ENCODE measurements around the gene EIF5.

DNA sequence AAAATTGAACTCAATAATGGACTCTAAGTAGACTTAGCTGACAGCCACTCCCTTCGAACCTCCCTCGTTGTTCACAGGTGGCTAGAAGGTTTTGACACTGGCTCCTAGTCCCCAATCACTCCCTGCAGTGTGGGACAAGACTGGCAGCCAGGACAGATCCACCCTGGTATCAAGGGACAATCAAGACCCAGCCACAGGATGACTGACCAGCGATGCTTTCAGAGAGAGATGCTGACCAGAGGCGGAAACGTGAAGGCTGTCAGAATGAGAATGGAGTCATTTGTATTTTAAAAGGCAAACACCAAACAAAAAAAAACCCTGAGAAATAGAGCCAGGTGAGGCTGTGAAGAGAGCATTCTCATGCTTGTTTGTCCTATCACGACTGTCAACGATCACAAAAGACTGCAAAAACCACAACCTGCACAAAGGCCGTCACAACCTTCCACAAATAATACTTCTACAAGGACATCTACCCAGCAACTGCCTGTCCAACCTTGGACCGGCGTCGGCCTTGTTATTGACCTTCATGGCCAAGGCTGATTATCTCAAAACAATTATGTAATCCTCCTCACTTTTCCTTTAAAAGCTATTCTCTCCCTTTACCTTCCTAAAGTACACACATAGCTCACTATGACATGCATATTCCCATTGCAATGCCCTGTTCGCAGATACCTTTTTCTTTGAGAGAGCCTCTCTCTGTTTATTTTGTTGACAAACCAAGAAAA, 13.2 kb downstream of the EIF5 start:
- no peak for TF ChIP-seq POLR2AphosphoS5 (IDR thresholded peaks at IDR 0.05)
- no peak for TF ChIP-seq CTCF (IDR thresholded peaks at IDR 0.05)
- TF ChIP-seq POLR2A (IDR thresholded peaks at IDR 0.05), result no peak
